HG03521 (cell line): ENCODE data around the gene TOR3A.
"Not testable (repeated sequence)": the region's sequence is repeated elsewhere in the genome, so short reads cannot be mapped to it uniquely, and the experiment has no call there.

ENCODE experiments used
- ATAC-seq: cut with Tn5 transposase; IDR thresholded peaks from one replicate; pipeline ENCODE4 v1.9.1; 2021; ENCODE audit warnings: mild to moderate bottlenecking, moderate library complexity; ENCODE audit not compliant: unreplicated experiment

Gene TOR3A

GRCh38 chr1:179104611-179105250 lies 22.9 kb downstream of the TOR3A start:
- no peak for ATAC-seq

DNA sequence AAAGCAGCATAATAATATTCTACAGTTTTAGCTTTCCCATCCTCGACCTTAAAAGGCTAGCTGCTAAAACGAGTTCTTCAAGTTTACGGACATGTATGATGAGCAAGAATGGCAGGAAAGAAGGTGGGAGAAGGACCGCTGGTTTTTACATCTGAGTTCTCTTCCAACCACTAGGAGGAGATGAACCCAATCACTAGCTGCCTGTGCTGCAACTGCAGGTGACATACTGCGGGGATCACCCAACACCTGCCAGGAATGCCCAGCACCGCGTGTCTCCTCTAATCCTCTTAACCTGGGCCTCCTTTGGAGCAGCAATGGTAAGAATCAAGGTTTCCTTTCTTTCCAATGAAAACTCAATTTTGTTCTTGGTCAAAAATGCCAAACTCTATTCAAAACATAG lies 23.5 kb downstream of the TOR3A start:
- no peak for ATAC-seq

DNA sequence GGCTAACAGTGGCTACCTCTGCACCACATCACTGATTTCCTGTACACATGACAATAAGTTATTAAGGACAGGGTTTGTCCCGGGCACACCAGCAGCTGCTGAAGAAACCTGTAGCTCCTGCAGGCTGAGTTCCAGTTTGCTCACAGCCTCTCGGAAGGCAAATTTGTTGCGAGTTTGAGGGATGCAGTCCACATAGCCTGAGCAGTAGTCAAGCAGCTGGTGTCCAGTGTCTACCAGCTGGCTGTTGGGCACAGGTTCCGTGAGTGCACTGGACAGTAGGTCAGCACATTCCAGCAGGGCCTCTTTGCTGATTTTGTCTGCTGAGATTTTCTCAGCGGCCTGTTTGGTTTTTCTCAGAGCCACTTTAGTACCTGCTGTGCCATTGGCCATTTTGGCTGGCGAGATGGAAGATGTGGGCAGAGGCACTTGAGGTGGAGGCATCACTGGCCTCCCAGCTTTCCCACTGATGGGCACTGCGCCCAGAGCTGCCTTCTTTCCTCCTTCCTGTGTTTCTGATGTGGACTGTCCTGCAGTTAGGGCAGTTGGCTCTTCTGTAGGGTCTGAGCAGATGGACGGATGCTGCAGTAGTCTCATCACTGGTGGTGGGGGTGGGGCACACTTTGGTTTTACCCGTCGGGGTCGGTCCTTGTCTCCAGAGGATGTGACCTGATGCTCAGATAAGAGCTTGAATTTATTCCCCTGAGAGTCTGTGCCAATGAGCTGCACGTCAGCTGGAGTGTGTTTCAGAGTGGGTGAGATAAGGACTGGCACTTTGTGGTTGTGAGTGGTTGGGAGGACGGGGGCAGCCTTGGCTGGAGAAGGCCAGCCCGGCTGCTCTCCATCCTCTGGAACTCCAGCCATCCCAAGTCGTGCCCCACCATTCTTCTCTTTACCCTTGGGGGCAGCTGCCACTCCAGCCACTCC lies 26.1 kb downstream of the TOR3A start:
- ATAC-seq = no peak

- ATAC-seq = no peak
These were observed 26.8 kb downstream of the TOR3A start for GRCh38 chr1:179108644-179109043.

DNA sequence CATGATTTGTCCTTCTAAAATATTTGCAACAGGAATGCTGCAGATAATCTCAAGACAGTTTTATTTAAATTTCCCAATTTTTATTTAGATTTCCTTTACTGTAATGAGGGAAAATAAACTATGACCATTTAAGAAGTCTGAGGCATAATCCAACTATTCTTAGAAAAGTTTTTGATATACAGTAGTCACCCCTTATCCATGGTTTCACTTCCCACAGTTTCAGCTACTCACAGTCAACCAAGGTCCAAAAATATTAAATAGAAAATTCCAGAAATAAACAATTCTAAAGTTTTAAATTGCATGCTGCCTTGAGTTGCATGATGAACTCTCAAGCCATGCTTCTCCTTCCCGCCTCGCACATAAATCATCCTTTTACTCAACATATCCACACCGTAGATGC lies 33.3 kb downstream of the TOR3A start:
- ATAC-seq = no peak

DNA sequence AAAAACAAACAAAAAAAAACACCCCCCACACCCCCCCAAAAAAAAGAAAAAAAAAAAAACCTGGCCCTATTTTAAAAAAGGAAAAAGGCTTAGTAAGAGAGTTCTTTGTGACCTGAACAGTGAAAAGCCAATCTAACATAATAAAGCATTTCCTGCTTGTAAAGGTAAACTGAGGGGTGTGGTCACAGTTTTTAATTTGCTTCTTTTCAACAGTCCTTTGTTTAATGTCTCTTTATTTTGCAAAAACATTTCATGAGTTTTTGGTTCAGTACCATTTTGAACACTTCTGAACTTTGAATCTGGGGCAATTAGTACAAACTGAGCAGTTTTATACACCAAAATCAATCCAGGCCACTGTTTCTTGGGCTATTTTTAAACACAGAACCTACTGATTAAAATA lies 37.6 kb downstream of the TOR3A start:
- ATAC-seq = no peak

DNA sequence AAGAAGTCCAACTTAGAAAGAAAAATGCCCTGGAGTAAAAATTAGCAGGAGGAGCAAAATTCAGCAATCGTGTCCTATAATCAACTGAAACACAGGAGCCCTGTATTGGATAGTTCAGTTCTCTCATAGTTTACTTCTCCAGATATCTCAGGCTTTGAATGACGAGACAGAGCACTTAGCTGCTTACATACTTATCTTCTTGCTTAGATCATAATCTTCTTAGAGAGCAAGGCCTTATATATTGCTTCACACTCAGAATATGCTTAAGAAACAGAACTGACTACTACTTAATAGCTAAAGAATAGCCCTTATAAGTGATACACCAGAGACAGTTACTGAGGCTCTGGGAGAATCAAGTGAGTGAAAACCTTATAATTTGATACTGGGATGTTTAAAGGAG lies 38.9 kb downstream of the TOR3A start:
- ATAC-seq = no peak

- ATAC-seq = no peak
These were observed 39.5 kb downstream of the TOR3A start for GRCh38 chr1:179121159-179121938.

DNA sequence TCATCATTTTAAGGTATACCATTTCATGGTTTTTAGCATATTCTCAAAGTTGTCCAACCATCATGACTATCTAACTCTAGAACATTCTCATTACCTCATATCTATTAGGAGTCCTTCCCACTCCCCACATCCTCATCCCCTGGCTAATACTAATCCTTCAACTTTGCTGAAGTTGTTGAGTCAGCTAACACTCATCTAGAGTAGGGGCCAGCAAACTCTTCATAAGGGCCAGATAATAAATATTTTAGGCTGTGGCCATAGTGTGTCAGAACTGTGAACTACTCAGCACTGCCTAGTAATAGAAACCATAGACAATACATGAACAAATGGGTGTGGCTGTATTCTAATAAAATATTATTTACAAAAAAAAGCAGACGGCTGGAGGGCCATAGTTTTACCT lies 43.0 kb downstream of the TOR3A start:
- ATAC-seq = no peak

DNA sequence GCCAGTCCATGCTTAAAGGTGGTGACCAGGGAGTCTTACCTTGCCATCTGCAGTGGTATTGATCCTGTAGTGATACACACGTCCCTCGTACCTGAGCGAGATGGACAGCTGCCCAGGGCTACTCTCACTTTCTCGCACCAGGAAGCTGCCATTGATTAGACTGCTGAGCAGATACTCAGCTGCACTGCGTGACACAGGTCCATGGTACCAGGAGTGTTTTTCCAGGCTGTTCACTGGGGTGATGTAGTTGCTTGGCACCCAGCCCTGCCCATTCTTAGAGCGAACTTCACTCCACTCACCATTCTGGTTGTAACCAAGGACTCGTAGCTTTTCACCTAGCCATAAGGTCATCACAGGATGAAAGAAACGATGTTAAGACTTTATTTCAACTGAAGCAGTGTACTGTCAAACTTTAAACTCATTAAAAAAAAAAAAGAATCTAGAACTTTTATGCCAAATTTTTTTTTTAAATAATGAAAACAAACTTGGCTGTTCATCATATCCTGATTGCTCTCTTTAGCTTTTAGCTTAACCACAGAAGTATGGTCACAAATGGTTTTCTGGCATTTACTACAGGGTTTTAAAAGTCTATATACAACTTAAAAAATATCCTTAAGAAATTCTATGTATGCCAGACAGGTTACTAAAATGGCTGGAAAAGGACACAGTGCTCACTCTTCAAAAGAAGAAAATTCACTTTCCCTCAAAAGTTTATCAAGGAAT lies 44.6 kb downstream of the TOR3A start:
- no peak for ATAC-seq

DNA sequence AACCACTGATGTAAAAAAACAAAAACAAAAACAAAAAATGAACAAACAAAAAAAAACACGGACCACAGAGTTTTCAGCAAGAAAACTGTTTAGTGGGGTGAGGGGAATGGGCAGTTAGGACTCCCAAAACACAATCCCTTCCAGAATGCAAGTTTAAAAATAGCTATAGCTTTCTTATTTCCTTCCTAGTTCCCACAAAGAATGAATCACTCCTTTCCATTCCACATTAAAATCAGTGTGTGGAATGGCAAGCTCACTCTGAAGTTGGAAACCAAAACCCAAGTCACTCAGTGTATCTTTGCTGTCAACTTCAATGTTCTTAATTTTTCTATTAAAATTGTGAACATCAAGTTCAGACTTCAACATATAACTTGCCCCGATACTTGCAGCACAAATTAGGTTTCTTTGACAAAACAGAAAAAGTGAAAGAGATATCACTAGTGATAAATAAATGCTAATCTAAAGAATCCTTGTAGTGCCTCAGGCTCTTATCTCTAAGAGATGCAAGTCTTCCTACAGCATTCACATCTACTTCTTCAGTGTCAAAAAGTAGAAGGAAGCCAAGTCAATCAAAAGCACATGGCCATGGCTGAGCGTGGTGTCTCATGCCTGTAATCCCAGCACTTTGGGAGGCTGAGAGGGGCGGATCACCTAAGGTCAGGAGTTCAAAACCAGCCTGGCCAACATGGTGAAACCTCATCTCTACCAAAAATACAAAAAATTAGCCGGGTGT lies 45.5 kb downstream of the TOR3A start:
- no peak for ATAC-seq

- ATAC-seq = no peak
These were observed 46.6 kb downstream of the TOR3A start for GRCh38 chr1:179128520-179128919.

DNA sequence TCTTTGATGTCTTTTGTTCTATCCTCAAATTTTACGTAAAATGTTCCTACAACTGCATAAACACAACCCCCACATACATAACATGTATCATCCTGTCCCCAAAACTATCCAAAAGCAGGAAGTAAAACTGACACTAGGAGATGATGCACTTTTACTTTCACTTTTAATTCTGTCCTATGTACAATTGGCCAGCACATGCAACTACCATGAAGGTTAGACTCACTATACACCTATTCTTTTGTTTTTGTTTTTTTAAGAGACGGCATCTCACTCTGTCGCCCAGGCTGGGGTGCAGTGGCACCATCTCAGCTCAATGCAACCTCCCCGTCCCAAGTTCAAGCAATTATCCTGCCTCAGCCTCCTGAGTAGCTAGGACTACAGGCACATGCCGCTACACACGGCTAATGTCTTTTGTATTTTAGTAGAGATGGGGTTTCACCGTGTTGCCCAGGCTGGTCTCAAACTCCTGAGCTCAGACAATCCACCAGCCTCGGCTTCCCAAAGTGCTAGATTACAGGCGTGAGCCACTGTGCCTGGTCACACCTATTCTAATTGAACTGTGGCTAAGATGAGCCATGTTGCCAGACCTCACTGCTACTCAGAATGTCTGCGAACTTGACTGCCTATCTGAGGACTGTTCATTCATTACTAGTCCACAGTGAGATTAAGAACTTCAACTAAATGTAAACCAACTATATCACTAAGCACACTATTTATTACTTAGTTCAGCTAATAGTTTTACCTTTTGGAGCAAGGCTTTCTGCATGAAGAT lies 48.0 kb downstream of the TOR3A start:
- peak; percentile 98 for ATAC-seq

- not testable (repeated sequence) for ATAC-seq
These were observed 53.3 kb downstream of the TOR3A start for GRCh38 chr1:179135168-179135567.

DNA sequence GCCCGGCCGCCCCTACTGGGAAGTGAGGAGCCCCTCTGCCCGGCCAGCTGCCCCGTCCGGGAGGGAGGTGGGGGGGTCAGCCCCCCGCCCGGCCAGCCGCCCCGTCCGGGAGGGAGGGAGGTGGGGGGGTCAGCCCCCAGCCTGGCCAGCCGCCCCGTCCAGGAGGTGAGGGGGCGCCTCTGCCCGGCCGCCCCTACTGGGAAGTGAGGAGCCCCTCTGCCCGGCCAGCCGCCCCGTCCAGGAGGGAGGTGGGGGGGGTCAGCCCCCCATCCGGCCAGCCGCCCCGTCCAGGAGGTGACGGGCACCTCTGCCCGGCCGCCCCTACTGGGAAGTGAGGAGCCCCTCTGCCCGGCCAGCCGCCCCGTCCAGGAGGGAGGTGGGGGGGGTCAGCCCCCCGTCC lies 53.8 kb downstream of the TOR3A start:
- not testable (repeated sequence) for ATAC-seq

DNA sequence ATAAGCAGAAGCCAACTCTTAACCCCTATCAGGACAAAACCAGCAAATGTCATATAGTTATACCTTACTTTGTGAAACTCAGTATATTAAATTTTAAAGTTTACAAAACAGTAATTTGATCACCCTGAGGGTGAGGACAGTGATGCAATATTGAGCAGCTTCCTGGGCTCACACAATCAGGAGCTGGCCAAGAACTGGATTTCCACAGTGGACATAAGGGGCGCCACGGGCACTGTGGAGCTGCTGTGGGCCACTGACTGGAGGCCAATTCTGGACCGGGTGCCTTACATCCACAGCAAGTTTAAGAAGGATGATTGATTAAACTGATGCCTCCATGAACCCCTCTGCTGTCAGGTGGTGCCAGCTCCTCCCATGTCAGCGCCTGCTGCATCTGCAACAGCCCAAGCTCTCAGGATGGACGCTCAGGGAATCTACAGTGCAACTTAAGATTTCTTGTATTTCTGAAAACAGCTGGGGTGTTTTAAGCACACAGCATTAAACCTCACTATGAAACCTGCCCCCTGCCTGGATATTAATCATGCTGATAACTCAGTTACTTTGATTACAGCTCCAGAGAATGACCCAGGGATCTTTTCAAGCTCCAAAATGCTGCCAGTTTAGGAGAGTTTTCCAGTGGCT lies 55.9 kb downstream of the TOR3A start:
- ATAC-seq = no peak

- not testable (repeated sequence) for ATAC-seq
These were observed 56.9 kb downstream of the TOR3A start for GRCh38 chr1:179138755-179139154.

DNA sequence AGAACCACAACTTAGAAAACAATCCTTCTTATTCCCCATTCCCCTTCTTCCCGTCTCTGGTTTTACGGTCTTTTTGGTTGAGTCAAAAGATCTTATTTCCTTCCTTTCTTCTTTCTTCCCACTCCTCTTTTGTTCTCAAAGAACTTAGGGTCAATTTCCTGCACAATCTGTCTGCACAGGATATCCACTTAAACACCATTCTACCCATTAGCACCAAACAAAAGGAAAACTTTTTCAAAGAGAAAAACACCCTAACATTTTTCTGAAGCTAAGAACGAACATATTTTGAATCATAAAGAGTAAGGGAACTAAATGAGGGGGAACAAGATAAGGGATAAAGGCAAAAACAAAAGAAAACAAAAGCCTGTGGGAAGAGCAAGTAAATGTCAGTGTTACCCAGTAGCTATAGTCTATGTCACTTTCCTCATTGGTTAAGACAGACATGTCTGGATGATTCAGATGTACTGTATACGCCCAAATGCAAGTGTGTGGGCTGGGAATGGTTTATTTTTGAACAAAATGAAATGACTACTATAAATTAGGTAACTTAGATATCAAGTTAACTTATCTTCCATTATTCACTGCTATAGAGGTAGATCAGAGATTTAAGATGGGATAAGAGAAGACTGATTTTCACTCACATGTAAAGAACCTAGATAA lies 59.9 kb downstream of the TOR3A start:
- ATAC-seq = no peak
